SK-N-SH (cell line): ENCODE results near the gene SRSF6. TPM values are rescaled to one million over a fixed set of nuclear protein-coding genes. Genes with fewer than 3 reads are reported as not detected.
"Not testable (repeated sequence)": the region's sequence is repeated elsewhere in the genome, so short reads cannot be mapped to it uniquely, and the experiment has no call there.

Experiments
- CTCF ChIA-PET: fragments of 300-600, 350-600 bp; formaldehyde crosslinking; extraction: SDS; loops from one replicate; lab custom pipeline; 2021; lab: Yijun Ruan, JAX
- POLR2A ChIA-PET: fragments of 350-600 bp; sonication (Branson Sonifier 250); formaldehyde crosslinking; extraction: SDS; loops from one replicate; lab custom pipeline; 2020; ENCODE audit warnings: antibody characterized with exemption, inconsistent platforms; lab: Yijun Ruan, JAX
- DNase-seq: peaks from one replicate; pipeline ENCODE4 v3.0.0; 2012
- H2AFZ ChIP-seq: fragments of 200-600 bp; sonication (generic); 2 replicates; pipeline ENCODE4 v1.8.1; 2016; ENCODE audit warnings: antibody characterized with exemption, mild to moderate bottlenecking, low read depth
- H3F3A ChIP-seq: fragments of 200-600 bp; sonication (generic); replicated peaks from 2 replicates; pipeline ENCODE3; 2016; ENCODE audit warnings: antibody characterized with exemption, mild to moderate bottlenecking; ENCODE audit not compliant: insufficient read depth
- H3K27ac ChIP-seq, 2 experiments: fragments of 200-500 bp in 1 of 2; fragments of 200-600 bp in 1 of 2; sonication (Bioruptor generic) in 1 of 2; sonication (generic), shearing (Covaris generic) in 1 of 2; 2 replicates each; pipeline versions ENCODE4 v1.5.1 to v1.6.1; 2014 to 2016; ENCODE audit warnings: low read depth in 2 of 2, inconsistent platforms in 1 of 2, low read length in 1 of 2, mild to moderate bottlenecking in 1 of 2, mixed read lengths in 1 of 2
- H3K27me3 ChIP-seq: fragments of 200-600 bp; sonication (generic), shearing (Covaris generic); 2 replicates; pipeline ENCODE4 v1.6.1; 2016; ENCODE audit warnings: mixed run types; ENCODE audit not compliant: insufficient read depth
- H3K36me3 ChIP-seq, 2 experiments: fragments of 200-500 bp in 1 of 2; fragments of 200-600 bp in 1 of 2; sonication (Bioruptor generic) in 1 of 2; sonication (generic) in 1 of 2; replicated peaks in 1 of 2; 2 replicates each; pipeline versions ENCODE3 to v1.5.1; 2014 to 2016; ENCODE audit warnings: low read length in 1 of 2, mild to moderate bottlenecking in 1 of 2; ENCODE audit not compliant: insufficient read depth in 2 of 2, control insufficient read depth in 1 of 2
- H3K4me1 ChIP-seq, 2 experiments: fragments of 200-500 bp in 1 of 2; fragments of 200-600 bp in 1 of 2; sonication (Bioruptor generic) in 1 of 2; sonication (generic), shearing (Covaris generic) in 1 of 2; 2 replicates each; pipeline versions ENCODE4 v1.5.1 to v1.6.1; 2014 to 2016; ENCODE audit warnings: low read depth in 1 of 2, low read length in 1 of 2, mixed run types in 1 of 2; ENCODE audit not compliant: insufficient read depth in 2 of 2, control insufficient read depth in 1 of 2
- H3K4me2 ChIP-seq: fragments of 200-600 bp; sonication (generic), shearing (Covaris generic); 2 replicates; pipeline ENCODE4 v1.6.1; 2017; ENCODE audit warnings: mixed run types
- H3K4me3 ChIP-seq, 2 experiments: fragments of 200-500 bp in 1 of 2; fragments of 200-600 bp in 1 of 2; sonication (Bioruptor generic) in 1 of 2; sonication (generic), shearing (Covaris generic) in 1 of 2; 2 replicates each; pipeline versions ENCODE4 v1.5.1 to v1.8.1; 2014 to 2016; ENCODE audit warnings: low read depth in 2 of 2, inconsistent platforms in 1 of 2, low read length in 1 of 2, mild to moderate bottlenecking in 1 of 2, mixed read lengths in 1 of 2, moderate library complexity in 1 of 2
- H3K79me2 ChIP-seq: fragments of 200-600 bp; sonication (generic); 2 replicates; pipeline ENCODE4 v1.8.1; 2017; ENCODE audit warnings: mild to moderate bottlenecking; ENCODE audit not compliant: insufficient read depth
- H3K9ac ChIP-seq: fragments of 200-600 bp; sonication (generic); 2 replicates; pipeline ENCODE4 v1.6.1; 2017; ENCODE audit warnings: mixed run types
- H3K9me2 ChIP-seq: fragments of 200-600 bp; sonication (generic); 2 replicates; pipeline ENCODE4 v1.6.1; 2017; ENCODE audit warnings: mixed run types
- H3K9me3 ChIP-seq: fragments of 200-600 bp; sonication (generic); 2 replicates; pipeline ENCODE4 v1.6.1; 2017; ENCODE audit warnings: mixed run types, mild to moderate bottlenecking, moderate library complexity
- H4K20me1 ChIP-seq: fragments of 200-600 bp; sonication (generic); 2 replicates; pipeline ENCODE4 v1.6.1; 2017; ENCODE audit warnings: mild to moderate bottlenecking, mixed run types; ENCODE audit not compliant: insufficient read depth
- CHD2 ChIP-seq: fragments of 150-350 bp; IDR thresholded peaks from 2 replicates; pipeline ENCODE4 v1.6.1; 2018; ENCODE audit warnings: low read length; ENCODE audit not compliant: partially characterized antibody
- ELF1 ChIP-seq: IDR thresholded peaks from 2 replicates; pipeline ENCODE4 v1.4.0; 2012
- FOXM1 ChIP-seq: IDR thresholded peaks from 2 replicates; pipeline ENCODE4 v1.4.0; 2012; ENCODE audit warnings: low read depth, mild to moderate bottlenecking
- GABPA ChIP-seq: IDR thresholded peaks from 2 replicates; pipeline ENCODE4 v1.4.0; 2012; ENCODE audit warnings: low read depth, mild to moderate bottlenecking
- MEF2A ChIP-seq: IDR thresholded peaks from 2 replicates; pipeline ENCODE4 v1.4.0; 2012; ENCODE audit warnings: low read depth, borderline replicate concordance
- MXI1 ChIP-seq: IDR thresholded peaks from 2 replicates; pipeline ENCODE4 v1.6.1; 2012; ENCODE audit warnings: mild to moderate bottlenecking, low read depth, low read length, improper control_type of control experiment
- NRF1 ChIP-seq: IDR thresholded peaks from 2 replicates; pipeline ENCODE4 v1.6.1; 2012; ENCODE audit warnings: low read depth, mild to moderate bottlenecking, low read length
- POLR2AphosphoS5 ChIP-seq: IDR thresholded peaks from 2 replicates; pipeline ENCODE4 v1.6.1; 2012; ENCODE audit warnings: low read depth, low read length
- RAD21 ChIP-seq: IDR thresholded peaks from 2 replicates; pipeline ENCODE4 v1.6.1; 2012; ENCODE audit warnings: mild to moderate bottlenecking, low read length
- RCOR1 ChIP-seq: fragments of 150-350 bp; IDR thresholded peaks from 2 replicates; pipeline ENCODE4 v1.6.1; 2017; ENCODE audit warnings: antibody characterized with exemption, low read length
- RXRA ChIP-seq: IDR thresholded peaks from 2 replicates; pipeline ENCODE4 v1.4.0; 2012; ENCODE audit warnings: low read depth, mild to moderate bottlenecking, borderline replicate concordance
- SMC3 ChIP-seq: IDR thresholded peaks from 2 replicates; pipeline ENCODE4 v1.6.1; 2012; ENCODE audit warnings: low read depth, low read length, improper control_type of control experiment
- TCF12 ChIP-seq: IDR thresholded peaks from 2 replicates; pipeline ENCODE4 v1.4.0; 2012
- USF1 ChIP-seq: IDR thresholded peaks from 2 replicates; pipeline ENCODE4 v1.4.0; 2012; ENCODE audit warnings: low read depth, borderline replicate concordance
- YY1 ChIP-seq: IDR thresholded peaks from 2 replicates; pipeline ENCODE4 v1.4.0; 2012; ENCODE audit warnings: low read depth, mild to moderate bottlenecking
- WGBS: methylation state at CpG from one replicate; pipeline ENCODE4 v1.1.6; 2017; ENCODE audit warnings: low lambda C conversion rate; 5-methylcytosine and 5-hydroxymethylcytosine counted together
- polyA plus RNA-seq, 3 experiments: library from polyadenylated mRNA; depleted of rRNA; stranded (reverse); fragments of >200 nt; gene quantifications; 2 replicates each; pipeline ENCODE4 v1.2.3, GENCODE V29; 2012
- TF ChIP-seq, protein P1 (sequence below): fragments of 150-350 bp; IDR thresholded peaks from 2 replicates; pipeline ENCODE4 v1.6.1; 2016; ENCODE audit warnings: mild to moderate bottlenecking, low read depth, low read length
- TF ChIP-seq, protein P2 (sequence below): IDR thresholded peaks from 2 replicates; pipeline ENCODE4 v1.6.1; 2012; ENCODE audit warnings: mild to moderate bottlenecking, low read depth, low read length, moderate library complexity

The SRSF6 gene
- polyA plus RNA-seq, 1 of the 3 experiments (the other 2 are of a cell fraction), result 92.6 TPM

- H3K27me3 ChIP-seq, result no peaks in the 10 kb centered on the region
- H3K9ac ChIP-seq, result no peak overlapping the region
- no peak for DNase-seq
- H3K79me2 ChIP-seq, result no peaks in the 10 kb centered on the region
- H3K9me3 ChIP-seq, result peaks cover 5% of the 10 kb centered on the region; the same call in 1 of the 2 replicates
- POLR2A ChIA-PET, result no interaction called here
- CTCF ChIA-PET, result interaction anchor here (0.6 kb wide), 1 partner anchor 11 kb away, joined by 4 read pairs; no protein-coding TSS in a partner anchor
- no peak overlapping the region for H3K4me3 ChIP-seq
- H3K4me1 ChIP-seq, result peaks cover 0 to 10% of the 10 kb centered on the region in 2 experiments; a peak in 1 of 4 replicates
- TF ChIP-seq RCOR1 (no peak), MXI1 (no peak), YY1 (no peak), RAD21 (no peak), TCF12 (no peak), NRF1 (no peak), CHD2 (no peak), POLR2AphosphoS5 (no peak), MEF2A (no peak), SMC3 (no peak), GABPA (no peak), ELF1 (no peak), RXRA (no peak), FOXM1 (no peak), USF1 (no peak)
- TF ChIP-seq, protein P1, sequence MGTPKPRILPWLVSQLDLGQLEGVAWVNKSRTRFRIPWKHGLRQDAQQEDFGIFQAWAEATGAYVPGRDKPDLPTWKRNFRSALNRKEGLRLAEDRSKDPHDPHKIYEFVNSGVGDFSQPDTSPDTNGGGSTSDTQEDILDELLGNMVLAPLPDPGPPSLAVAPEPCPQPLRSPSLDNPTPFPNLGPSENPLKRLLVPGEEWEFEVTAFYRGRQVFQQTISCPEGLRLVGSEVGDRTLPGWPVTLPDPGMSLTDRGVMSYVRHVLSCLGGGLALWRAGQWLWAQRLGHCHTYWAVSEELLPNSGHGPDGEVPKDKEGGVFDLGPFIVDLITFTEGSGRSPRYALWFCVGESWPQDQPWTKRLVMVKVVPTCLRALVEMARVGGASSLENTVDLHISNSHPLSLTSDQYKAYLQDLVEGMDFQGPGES, result no peak
- TF ChIP-seq, protein P2, sequence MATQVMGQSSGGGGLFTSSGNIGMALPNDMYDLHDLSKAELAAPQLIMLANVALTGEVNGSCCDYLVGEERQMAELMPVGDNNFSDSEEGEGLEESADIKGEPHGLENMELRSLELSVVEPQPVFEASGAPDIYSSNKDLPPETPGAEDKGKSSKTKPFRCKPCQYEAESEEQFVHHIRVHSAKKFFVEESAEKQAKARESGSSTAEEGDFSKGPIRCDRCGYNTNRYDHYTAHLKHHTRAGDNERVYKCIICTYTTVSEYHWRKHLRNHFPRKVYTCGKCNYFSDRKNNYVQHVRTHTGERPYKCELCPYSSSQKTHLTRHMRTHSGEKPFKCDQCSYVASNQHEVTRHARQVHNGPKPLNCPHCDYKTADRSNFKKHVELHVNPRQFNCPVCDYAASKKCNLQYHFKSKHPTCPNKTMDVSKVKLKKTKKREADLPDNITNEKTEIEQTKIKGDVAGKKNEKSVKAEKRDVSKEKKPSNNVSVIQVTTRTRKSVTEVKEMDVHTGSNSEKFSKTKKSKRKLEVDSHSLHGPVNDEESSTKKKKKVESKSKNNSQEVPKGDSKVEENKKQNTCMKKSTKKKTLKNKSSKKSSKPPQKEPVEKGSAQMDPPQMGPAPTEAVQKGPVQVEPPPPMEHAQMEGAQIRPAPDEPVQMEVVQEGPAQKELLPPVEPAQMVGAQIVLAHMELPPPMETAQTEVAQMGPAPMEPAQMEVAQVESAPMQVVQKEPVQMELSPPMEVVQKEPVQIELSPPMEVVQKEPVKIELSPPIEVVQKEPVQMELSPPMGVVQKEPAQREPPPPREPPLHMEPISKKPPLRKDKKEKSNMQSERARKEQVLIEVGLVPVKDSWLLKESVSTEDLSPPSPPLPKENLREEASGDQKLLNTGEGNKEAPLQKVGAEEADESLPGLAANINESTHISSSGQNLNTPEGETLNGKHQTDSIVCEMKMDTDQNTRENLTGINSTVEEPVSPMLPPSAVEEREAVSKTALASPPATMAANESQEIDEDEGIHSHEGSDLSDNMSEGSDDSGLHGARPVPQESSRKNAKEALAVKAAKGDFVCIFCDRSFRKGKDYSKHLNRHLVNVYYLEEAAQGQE, result no peak
- H3K9me2 ChIP-seq, result no peaks in the 10 kb centered on the region
- H2AFZ ChIP-seq, result no peak overlapping the region
- H3K4me2 ChIP-seq, result no peak overlapping the region
- no peaks in the 10 kb centered on the region for H3F3A ChIP-seq
- H3K27ac ChIP-seq, result no peak overlapping the region
- H4K20me1 ChIP-seq, result no peaks in the 10 kb centered on the region
- H3K36me3 ChIP-seq, result no peaks in the 10 kb centered on the region
Observed at GRCh38 chr20:43420192-43420591, 37.5 kb upstream of the SRSF6 start.

DNA sequence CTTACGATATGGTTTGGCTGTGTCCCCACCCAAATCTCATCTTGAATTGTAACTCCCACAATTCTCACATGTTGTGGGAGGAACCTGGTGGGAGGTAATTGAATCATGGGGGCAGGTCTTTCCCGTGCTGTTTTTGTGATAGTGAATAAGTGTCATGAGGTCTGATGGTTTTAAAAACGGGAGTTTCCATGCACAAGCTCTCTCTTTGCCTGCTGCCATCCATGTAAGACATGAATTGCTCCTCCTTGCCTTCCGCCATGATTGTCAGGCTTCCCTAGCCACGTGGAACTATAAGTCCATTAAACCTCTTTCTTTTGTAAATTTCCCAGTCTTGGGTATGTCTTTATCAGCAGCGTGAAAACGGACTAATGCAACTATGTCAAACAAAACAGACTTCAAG, 36.8 kb upstream of the SRSF6 start:
- H3K27ac ChIP-seq, POLR2A ChIA-PET, H3K9ac ChIP-seq, H3K79me2 ChIP-seq, H3K4me2 ChIP-seq, H3K9me2 ChIP-seq, H2AFZ ChIP-seq, H3K4me1 ChIP-seq, H3K27me3 ChIP-seq, CTCF ChIA-PET, H3F3A ChIP-seq, DNase-seq, H4K20me1 ChIP-seq, H3K4me3 ChIP-seq, H3K36me3 ChIP-seq, H3K9me3 ChIP-seq: not testable (repeated sequence)
- 33% methylated on average over 7 of the region's 7 CpGs for WGBS
